Hematopoietic multipotent progenitor cell treated with erythropoietin and hydrocortisone succinate and interleukin-3 and kit ligand, for 15 days (in vitro differentiated cells): Measurements from ENCODE around the gene CDH12.

ENCODE experiments used
- DNase-seq: peaks from one replicate; pipeline ENCODE4 v3.0.0-alpha.2; 2015; ENCODE audit warnings: low spot score

The CDH12 gene

GRCh38 chr5:21704974-21705668 lies 1148.0 kb downstream of the CDH12 start:
- DNase-seq, result no peak

DNA sequence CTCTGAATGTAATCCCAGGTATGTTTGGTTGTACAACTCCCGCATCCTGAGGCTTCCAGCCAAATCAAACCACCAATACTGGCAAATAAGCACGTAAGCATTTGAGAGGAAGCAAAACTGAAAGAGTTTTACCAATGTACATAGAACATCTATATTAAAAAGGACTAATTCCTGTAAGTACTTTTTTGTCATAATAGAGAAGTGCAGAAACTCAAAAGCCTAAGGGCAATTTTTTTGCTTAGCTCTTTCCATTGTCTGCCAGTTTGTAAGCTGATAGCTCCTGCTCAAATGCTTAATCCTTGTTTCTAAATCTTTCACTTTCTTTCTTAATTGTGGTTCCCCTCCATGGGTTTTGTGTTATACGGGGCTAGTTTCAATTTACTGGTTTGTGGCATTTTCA lies 1151.8 kb downstream of the CDH12 start:
- DNase-seq, result no peak
